Caco-2 (cell line): ENCODE results near the gene TRIM61. TPM values are rescaled to one million over a fixed set of nuclear protein-coding genes. Genes with fewer than 3 reads are reported as not detected.
"Not testable (repeated sequence)": the region's sequence is repeated elsewhere in the genome, so short reads cannot be mapped to it uniquely, and the experiment has no call there.

Experiments used
- BruUV-seq: library from RNA; stranded (reverse); fragments of 400-500 nt; replicated peaks from 2 replicates; lab custom pipeline; 2021; lab: Mats Ljungman, UMichigan
- CTCF ChIA-PET: fragments of 300-600 bp; sonication (Branson Sonifier 250); formaldehyde crosslinking; loops from one replicate; lab custom pipeline; 2022; ENCODE audit warnings: antibody characterized with exemption; lab: Charles Lee
- POLR2A ChIA-PET: fragments of 300-600 bp; sonication (Branson Sonifier 250); formaldehyde crosslinking; loops from one replicate; lab custom pipeline; 2022; ENCODE audit warnings: antibody characterized with exemption; lab: Charles Lee
- DNase-seq, 2 experiments: peaks; one replicate each; pipeline versions ENCODE4 v3.0.0 to v3.0.0-alpha.2; 2020 to 2022
- H3K27me3 ChIP-seq: replicated peaks from 2 replicates; pipeline ENCODE4 v1.6.0; 2011; ENCODE audit warnings: low read length; ENCODE audit not compliant: control insufficient read depth, insufficient read depth
- H3K36me3 ChIP-seq: 2 replicates; pipeline ENCODE4 v1.5.1; 2011; ENCODE audit warnings: low read length; ENCODE audit not compliant: control insufficient read depth, insufficient read depth
- H3K4me1 ChIP-seq: fragments of 250-450 bp; sonication (Bioruptor Pico); 2 replicates; pipeline ENCODE4 v1.5.1; 2020; ENCODE audit warnings: mild to moderate bottlenecking
- H3K4me3 ChIP-seq: 2 replicates; pipeline ENCODE4 v1.5.1; 2011; ENCODE audit warnings: low read depth, mild to moderate bottlenecking, control low read depth, low read length
- H3K9me3 ChIP-seq: fragments of 250-450 bp; sonication (Bioruptor Pico); 2 replicates; pipeline ENCODE4 v1.5.1; 2020; ENCODE audit warnings: mild to moderate bottlenecking, moderate library complexity
- H3K27ac Mint-ChIP-seq: one replicate; pipeline ENCODE4 v1.8.0; 2022; ENCODE audit warnings: mixed read lengths; ENCODE audit not compliant: unreplicated experiment
- H3K27me3 Mint-ChIP-seq: one replicate; pipeline ENCODE4 v1.8.0; 2022; ENCODE audit warnings: mixed read lengths; ENCODE audit not compliant: insufficient read depth, unreplicated experiment
- H3K36me3 Mint-ChIP-seq: one replicate; pipeline ENCODE4 v1.8.0; 2022; ENCODE audit warnings: mild to moderate bottlenecking, mixed read lengths; ENCODE audit not compliant: insufficient read depth, unreplicated experiment
- H3K4me1 Mint-ChIP-seq: one replicate; pipeline ENCODE4 v1.8.0; 2022; ENCODE audit warnings: low read depth, mixed read lengths; ENCODE audit not compliant: unreplicated experiment
- H3K4me3 Mint-ChIP-seq: one replicate; pipeline ENCODE4 v1.8.0; 2022; ENCODE audit warnings: mild to moderate bottlenecking, moderate library complexity, mixed read lengths; ENCODE audit not compliant: unreplicated experiment
- H3K9me3 Mint-ChIP-seq: one replicate; pipeline ENCODE4 v1.8.0; 2022; ENCODE audit warnings: mixed read lengths; ENCODE audit not compliant: unreplicated experiment
- intact Hi-C: fragments of 100-400 bp; cut with micrococcal nuclease; formaldehyde crosslinking; loops from one replicate; pipeline ENCODE4 v1.10.0; 2022; ENCODE audit not compliant: unreplicated experiment
- total RNA-seq: library from RNA; stranded (reverse); gene quantifications from 2 replicates; pipeline ENCODE4 v1.2.3, GENCODE V29; 2022
- TF ChIP-seq, protein P1 (sequence below), 2 experiments: fragments of 200-600 bp in 1 of 2; IDR thresholded peaks; 1 replicate in 1 of 2; 2 replicates in 1 of 2; pipeline versions ENCODE4 v1.5.1 to v1.8.0; 2011 to 2022; ENCODE audit warnings: antibody characterized with exemption in 1 of 2, control low read depth in 1 of 2, inconsistent platforms in 1 of 2, low read depth in 1 of 2, low read length in 1 of 2, mild to moderate bottlenecking in 1 of 2, moderate library complexity in 1 of 2; ENCODE audit not compliant: insufficient read depth in 1 of 2, severe bottlenecking in 1 of 2, unreplicated experiment in 1 of 2

Gene TRIM61
- total RNA-seq, 1 experiment from 2014 or later = not detected

DNA sequence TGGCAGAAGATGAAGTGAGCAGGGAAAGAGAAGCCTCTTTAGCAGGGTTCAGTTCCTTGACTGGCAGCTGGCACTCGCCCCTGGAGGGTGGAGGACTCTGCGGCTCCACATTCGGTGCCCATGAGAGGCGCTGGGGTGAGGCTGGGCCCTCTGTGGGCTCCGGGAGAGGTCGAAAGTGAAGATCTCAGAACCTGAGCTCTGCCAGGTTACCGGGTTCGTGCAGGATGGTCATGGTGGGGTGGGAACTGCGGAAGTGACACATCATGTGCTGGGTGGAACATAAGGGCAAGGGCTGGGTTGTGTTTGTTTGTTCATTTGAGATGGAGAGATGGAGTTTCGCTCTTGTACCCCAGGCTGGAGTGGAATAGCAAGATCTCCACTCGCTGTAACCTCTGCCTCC is 44.2 kb downstream of the TRIM61 start:
- intact Hi-C loops = no loop called here
- POLR2A ChIA-PET = no interaction called here

DNA sequence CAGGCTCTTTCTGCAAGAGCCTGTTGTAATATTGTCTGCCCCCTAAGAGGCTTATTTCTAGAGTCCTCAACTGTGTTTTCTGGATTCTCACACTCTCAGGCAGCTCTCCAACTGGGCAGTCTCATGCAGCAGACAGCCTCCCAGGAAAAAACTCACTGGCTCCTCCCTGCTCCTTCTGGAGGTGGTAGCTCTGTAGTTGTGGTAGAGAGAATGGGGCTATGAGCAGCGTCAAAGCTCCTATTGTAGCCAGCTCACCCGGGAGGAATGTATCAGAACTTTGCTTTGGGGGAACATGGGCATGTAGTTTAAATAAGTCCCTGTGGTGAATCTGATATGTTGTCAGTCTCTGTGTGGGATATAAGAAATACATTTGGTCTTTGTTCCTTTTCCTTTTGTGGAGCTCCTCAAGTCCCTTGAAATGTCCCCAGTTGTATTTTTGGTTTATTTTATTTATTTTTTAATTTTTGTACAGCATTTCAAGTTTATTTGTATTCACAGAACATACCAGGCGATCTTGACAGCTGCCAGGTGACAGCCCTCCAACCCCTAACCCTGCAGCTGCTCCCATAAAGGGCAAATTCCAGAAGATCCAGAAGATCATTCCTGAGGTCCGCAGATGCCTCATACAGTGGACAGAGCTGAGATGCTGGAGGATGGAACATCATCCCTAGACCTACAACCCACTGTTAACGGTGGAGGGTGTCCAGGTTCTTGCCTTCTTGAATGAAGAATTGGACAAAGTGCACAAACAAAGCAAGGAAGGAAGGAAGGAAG is 45.7 kb downstream of the TRIM61 start:
- ChIA-PET POLR2A (no interaction called here), CTCF (no interaction called here)
- Mint-ChIP-seq H3K27me3 (no peaks in the 10 kb centered on the region), H3K4me3 (no peak overlapping the region), H3K9me3 (no peaks in the 10 kb centered on the region), H3K4me1 (no peaks in the 10 kb centered on the region), H3K36me3 (peaks cover 6% of the 10 kb centered on the region), H3K27ac (no peak overlapping the region)
- TF ChIP-seq, protein P1, sequence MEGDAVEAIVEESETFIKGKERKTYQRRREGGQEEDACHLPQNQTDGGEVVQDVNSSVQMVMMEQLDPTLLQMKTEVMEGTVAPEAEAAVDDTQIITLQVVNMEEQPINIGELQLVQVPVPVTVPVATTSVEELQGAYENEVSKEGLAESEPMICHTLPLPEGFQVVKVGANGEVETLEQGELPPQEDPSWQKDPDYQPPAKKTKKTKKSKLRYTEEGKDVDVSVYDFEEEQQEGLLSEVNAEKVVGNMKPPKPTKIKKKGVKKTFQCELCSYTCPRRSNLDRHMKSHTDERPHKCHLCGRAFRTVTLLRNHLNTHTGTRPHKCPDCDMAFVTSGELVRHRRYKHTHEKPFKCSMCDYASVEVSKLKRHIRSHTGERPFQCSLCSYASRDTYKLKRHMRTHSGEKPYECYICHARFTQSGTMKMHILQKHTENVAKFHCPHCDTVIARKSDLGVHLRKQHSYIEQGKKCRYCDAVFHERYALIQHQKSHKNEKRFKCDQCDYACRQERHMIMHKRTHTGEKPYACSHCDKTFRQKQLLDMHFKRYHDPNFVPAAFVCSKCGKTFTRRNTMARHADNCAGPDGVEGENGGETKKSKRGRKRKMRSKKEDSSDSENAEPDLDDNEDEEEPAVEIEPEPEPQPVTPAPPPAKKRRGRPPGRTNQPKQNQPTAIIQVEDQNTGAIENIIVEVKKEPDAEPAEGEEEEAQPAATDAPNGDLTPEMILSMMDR (IDR thresholded peaks at IDR 0.05; ENCODE audit: insufficient read depth in 1 of 2, low read depth in 1 of 2, low read length in 1 of 2, severe bottlenecking in 1 of 2, unreplicated experiment in 1 of 2) = no peak
- no peaks in the 10 kb centered on the region for H3K27me3 ChIP-seq
- H3K4me3 ChIP-seq = no peak overlapping the region
- no peaks in the 10 kb centered on the region for H3K4me1 ChIP-seq
- no peaks in the 10 kb centered on the region for H3K9me3 ChIP-seq
- no peak for DNase-seq
- no peaks in the 10 kb centered on the region for H3K36me3 ChIP-seq
- intact Hi-C loops = no loop called here
- no TSS peak for BruUV-seq

More for the DNA sequence above, 44.2 kb downstream of the TRIM61 start:
- Histone ChIP-seq H3K27me3 (no peaks in the 10 kb centered on the region), H3K9me3 (no peaks in the 10 kb centered on the region), H3K4me3 (no peak overlapping the region), H3K36me3 (no peaks in the 10 kb centered on the region), H3K4me1 (no peaks in the 10 kb centered on the region)
- DNase-seq = no peak
- H3K4me3 Mint-ChIP-seq = no peak overlapping the region
- H3K27me3 Mint-ChIP-seq = no peaks in the 10 kb centered on the region
- H3K27ac Mint-ChIP-seq = no peak overlapping the region
- CTCF ChIA-PET = no interaction called here
- TF ChIP-seq, protein P1 (IDR thresholded peaks at IDR 0.05; ENCODE audit: insufficient read depth in 1 of 2, low read depth in 1 of 2, low read length in 1 of 2, severe bottlenecking in 1 of 2, unreplicated experiment in 1 of 2) = no peak
- H3K36me3 Mint-ChIP-seq = peaks cover 6% of the 10 kb centered on the region
- no TSS peak for BruUV-seq
- H3K4me1 Mint-ChIP-seq = no peaks in the 10 kb centered on the region
- no peaks in the 10 kb centered on the region for H3K9me3 Mint-ChIP-seq

DNA sequence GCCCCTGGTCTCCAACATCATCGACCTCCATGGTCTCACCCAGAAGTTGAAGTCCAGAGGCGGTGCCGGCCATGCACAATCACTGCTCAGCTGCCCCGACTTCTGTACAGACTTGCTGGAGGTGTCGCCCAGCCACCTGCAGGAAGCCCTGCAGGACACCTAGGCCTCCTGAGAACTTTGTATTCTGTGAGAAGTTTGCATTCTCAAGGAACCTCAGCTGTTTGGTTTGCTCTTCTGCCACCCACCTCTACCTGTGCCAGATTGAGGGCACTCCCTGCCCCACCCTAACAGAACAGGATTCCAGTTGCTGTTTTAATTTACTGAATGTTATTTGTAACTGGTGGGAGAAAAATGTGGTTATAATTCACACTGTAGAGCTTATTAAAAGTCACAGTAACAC is 46.8 kb downstream of the TRIM61 start:
- no TSS peak for BruUV-seq
- H3K9me3 ChIP-seq = no peaks in the 10 kb centered on the region
- H3K36me3 Mint-ChIP-seq = peaks cover 6% of the 10 kb centered on the region
- ChIA-PET POLR2A (no interaction called here), CTCF (no interaction called here)
- intact Hi-C loops = no loop called here
- DNase-seq = no peak
- TF ChIP-seq, protein P1 (IDR thresholded peaks at IDR 0.05; ENCODE audit: insufficient read depth in 1 of 2, low read depth in 1 of 2, low read length in 1 of 2, severe bottlenecking in 1 of 2, unreplicated experiment in 1 of 2) = no peak
- no peaks in the 10 kb centered on the region for H3K36me3 ChIP-seq
- no peak overlapping the region for H3K27ac Mint-ChIP-seq
- no peak overlapping the region for H3K4me3 ChIP-seq
- no peaks in the 10 kb centered on the region for H3K27me3 Mint-ChIP-seq
- no peaks in the 10 kb centered on the region for H3K27me3 ChIP-seq
- no peaks in the 10 kb centered on the region for H3K9me3 Mint-ChIP-seq
- no peaks in the 10 kb centered on the region for H3K4me1 ChIP-seq
- no peak overlapping the region for H3K4me3 Mint-ChIP-seq
- no peaks in the 10 kb centered on the region for H3K4me1 Mint-ChIP-seq

DNA sequence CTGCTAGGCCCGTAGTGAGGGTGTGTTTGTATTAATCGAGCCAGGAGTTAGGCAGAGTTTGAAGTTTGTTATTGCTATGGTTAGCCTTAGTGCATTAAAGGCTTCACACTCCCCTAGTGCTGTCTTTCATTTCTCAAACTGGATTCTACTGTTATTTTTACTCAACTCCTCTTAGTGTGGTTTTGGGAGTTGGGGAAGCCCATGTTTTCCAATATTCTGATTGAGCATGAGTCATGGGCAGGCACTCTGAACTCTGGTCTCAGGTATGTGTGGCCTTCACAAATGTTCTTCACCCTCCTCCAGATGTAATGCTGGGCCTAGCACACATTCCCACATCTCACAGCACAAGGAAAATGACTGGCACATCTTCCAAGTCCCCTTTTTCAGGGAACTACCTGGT is 50.4 kb downstream of the TRIM61 start:
- CTCF ChIA-PET, POLR2A ChIA-PET, H3K27ac Mint-ChIP-seq: not testable (repeated sequence)

More for the DNA sequence above, 50.4 kb downstream of the TRIM61 start:
- H3K36me3 Mint-ChIP-seq, H3K27me3 ChIP-seq, H3K27me3 Mint-ChIP-seq, H3K4me3 Mint-ChIP-seq, H3K4me1 ChIP-seq, DNase-seq, BruUV-seq, H3K9me3 Mint-ChIP-seq, H3K4me1 Mint-ChIP-seq, H3K9me3 ChIP-seq, intact Hi-C loops, H3K36me3 ChIP-seq, H3K4me3 ChIP-seq: not testable (repeated sequence)
